Esophagus squamous epithelium (tissue), 5 donors: ENCODE data around the gene CCDC73. TPM values are rescaled to one million over a fixed set of nuclear protein-coding genes. Genes with fewer than 3 reads are reported as not detected.

Experiments
- DNase-seq: peaks from one replicate; lab custom pipeline; 2025; lab: John Stamatoyannopoulos, UW
- H3K27ac ChIP-seq, 4 donors: fragments of 200-600 bp; sonication (generic); one replicate each; pipeline ENCODE4 v1.5.1; 2016 to 2019; ENCODE audit warnings: mild to moderate bottlenecking in 1 of 4
- H3K27me3 ChIP-seq, 4 donors: fragments of 200-600 bp; sonication (generic); 1 replicate in 3 of 4; 2 replicates in 1 of 4; pipeline versions ENCODE4 v1.5.1 to v1.6.0; 2017 to 2021; ENCODE audit warnings: antibody characterized with exemption in 1 of 4
- H3K36me3 ChIP-seq, 3 donors: fragments of 200-600 bp; sonication (generic); one replicate each; pipeline ENCODE4 v1.5.1; 2016 to 2019
- H3K4me1 ChIP-seq, 3 donors: fragments of 200-600 bp; sonication (generic); one replicate each; pipeline ENCODE4 v1.5.1; 2017 to 2019
- H3K4me3 ChIP-seq, 4 donors: fragments of 200-600 bp; sonication (generic); 1 replicate in 3 of 4; 2 replicates in 1 of 4; pipeline ENCODE4 v1.5.1; 2016 to 2019; ENCODE audit warnings: mild to moderate bottlenecking in 2 of 4, moderate library complexity in 1 of 4
- H3K9me3 ChIP-seq, 3 donors: fragments of 200-600 bp; sonication (generic); one replicate each; pipeline ENCODE4 v1.5.1; 2016 to 2019
- CTCF ChIP-seq, 6 experiments: fragments of 450-650 bp in 4 of 6; fragments of 200-600 bp in 2 of 6; sonication (generic) in 2 of 6; IDR thresholded peaks; one replicate each; pipeline ENCODE4 v1.5.1; 2016 to 2019; ENCODE audit warnings: antibody characterized with exemption in 6 of 6, mild to moderate bottlenecking in 4 of 6, moderate library complexity in 4 of 6
- POLR2A ChIP-seq, 4 donors: fragments of 450-650 bp; IDR thresholded peaks; one replicate each; pipeline ENCODE4 v1.6.1; 2017; ENCODE audit warnings: antibody characterized with exemption in 4 of 4, mild to moderate bottlenecking in 4 of 4, moderate library complexity in 3 of 4
- WGBS, 2 donors: methylation state at CpG; one replicate each; pipeline ENCODE4 v1.1.5; 2018; 5-methylcytosine and 5-hydroxymethylcytosine counted together
- intact Hi-C: fragments of 100-400 bp; cut with DNase I; formaldehyde crosslinking; loops from one replicate; pipeline ENCODE4 v1.15.0; 2022
- total RNA-seq, 4 donors: library from RNA; depleted of rRNA; stranded (reverse); fragments of >200 nt; gene quantifications; one replicate each; pipeline ENCODE4 v1.1.0, GENCODE V29; 2016
- donor health status: DM: yes; HTN: yes; CAD: no.

The CCDC73 gene
- under 1 TPM in 1 of 4 donors, not detected in 3; 0.18 TPM for total RNA-seq

DNA sequence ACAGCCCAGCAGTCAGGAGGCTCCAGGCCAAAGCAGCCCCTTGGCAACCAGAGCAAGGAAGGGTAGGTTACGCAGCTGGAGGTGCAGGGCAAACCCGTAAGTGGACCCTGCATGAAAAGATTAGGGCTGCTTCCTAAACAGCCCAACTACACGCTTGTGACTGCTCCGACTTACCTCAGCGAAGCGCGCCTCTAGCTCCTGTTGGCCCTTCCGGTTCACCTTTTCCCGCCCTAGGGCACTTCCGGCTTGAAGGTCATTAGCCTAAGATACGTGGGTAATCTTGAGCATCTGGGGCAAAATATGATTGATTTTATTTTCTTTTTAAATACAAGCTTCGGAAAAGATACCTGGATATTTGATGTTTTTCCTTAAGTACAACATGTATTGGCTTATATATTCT is at the start of gene CCDC73:
TSS of gene CCDC73 (minus strand) at position 224 of the 400 bp plus-strand sequence. CDS start 34,419 bp downstream, outside the sequence.
- no peaks in the 10 kb centered on the region for H3K9me3 ChIP-seq
- no peak within 1 kb of the TSS for H3K4me3 ChIP-seq
- no peak for DNase-seq
- H3K27me3 ChIP-seq: peaks cover 0 to 2% (median 0%) of the 10 kb centered on the region in 4 donors
- H3K27ac ChIP-seq: no peak within 1 kb of the TSS
- no peaks in the 10 kb centered on the region for H3K36me3 ChIP-seq
- TF ChIP-seq CTCF (IDR thresholded peaks at IDR 0.05) (no peak), POLR2A (IDR thresholded peaks at IDR 0.05) (no peak)
- intact Hi-C loops: loop anchor here (10.0 kb wide), 1 partner anchor 460 kb away; no protein-coding TSS in a partner anchor
- H3K4me1 ChIP-seq: peaks cover 0 to 8% (median 3%) of the 10 kb centered on the region in 3 donors
- 88 to 97% methylated on average over 10 to 11 of the region's 12 CpGs for WGBS, 2 donors

GRCh38 chr11:32843544-32843943 is 49.1 kb upstream of the CCDC73 start:
- Histone ChIP-seq H3K27ac (no peak overlapping the region), H3K4me3 (no peak overlapping the region), H3K4me1 (peaks cover 0 to 17% (median 0%) of the 10 kb centered on the region in 3 donors), H3K9me3 (no peaks in the 10 kb centered on the region), H3K27me3 (no peaks in the 10 kb centered on the region), H3K36me3 (peaks cover 0 to 80% (median 0%) of the 10 kb centered on the region in 3 donors)
- no peak for DNase-seq
- intact Hi-C loops: no loop called here
- no peak for TF ChIP-seq CTCF (IDR thresholded peaks at IDR 0.05)
- no peak for TF ChIP-seq POLR2A (IDR thresholded peaks at IDR 0.05)
- WGBS, 2 donors: 61 to 75% methylated on average over 3 of the region's 3 CpGs

DNA sequence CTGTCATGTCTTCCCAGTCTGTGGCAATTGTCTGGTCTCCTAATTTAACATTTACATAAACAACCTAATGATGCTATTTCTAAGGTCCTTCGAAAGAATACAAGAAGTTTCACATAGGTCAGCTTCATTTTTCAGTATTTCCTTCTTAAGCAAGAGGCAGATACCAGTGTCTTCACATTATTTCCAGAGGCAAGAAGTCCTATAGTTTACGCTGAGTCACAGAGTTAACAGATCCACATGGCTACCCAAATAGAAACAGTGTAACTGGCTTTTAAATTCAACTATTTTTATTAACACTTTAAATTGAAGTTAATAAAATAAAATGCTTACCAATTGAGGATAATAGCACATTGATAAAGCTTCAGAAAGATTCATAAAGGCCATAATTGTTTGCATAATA is 46.1 kb upstream of the CCDC73 start:
- Histone ChIP-seq H3K4me3 (no peak overlapping the region), H3K4me1 (peaks cover 0 to 44% (median 11%) of the 10 kb centered on the region in 3 donors), H3K27ac (no peak overlapping the region), H3K27me3 (no peaks in the 10 kb centered on the region), H3K36me3 (peaks cover 0 to 65% (median 0%) of the 10 kb centered on the region in 3 donors), H3K9me3 (no peaks in the 10 kb centered on the region)
- DNase-seq: no peak
- WGBS, 2 donors: 80 to 96% methylated on average over 2 of the region's 2 CpGs
- TF ChIP-seq CTCF (IDR thresholded peaks at IDR 0.05) (no peak), POLR2A (IDR thresholded peaks at IDR 0.05) (no peak)
- intact Hi-C loops: no loop called here

DNA sequence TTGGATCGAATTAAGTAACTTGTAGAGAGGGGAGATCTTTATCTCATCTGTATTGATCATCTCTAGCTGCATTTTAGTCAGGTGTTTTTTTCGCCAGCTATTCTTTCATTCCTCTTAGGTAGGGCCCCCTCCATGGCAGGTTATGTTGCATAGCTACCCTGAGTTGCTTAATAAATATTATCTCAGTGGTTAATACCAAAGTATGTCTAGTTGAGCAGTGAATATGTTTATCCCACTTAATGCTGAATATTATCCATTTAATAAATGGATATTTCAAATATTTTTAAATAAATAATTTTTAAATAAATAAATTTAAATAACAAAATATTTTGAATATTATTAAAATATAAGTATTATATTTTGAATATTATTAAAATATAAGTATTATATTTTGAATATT is 44.8 kb upstream of the CCDC73 start:
- H3K27me3 ChIP-seq: no peaks in the 10 kb centered on the region
- H3K9me3 ChIP-seq: no peaks in the 10 kb centered on the region
- peaks cover 0 to 50% (median 11%) of the 10 kb centered on the region in 3 donors for H3K4me1 ChIP-seq
- TF ChIP-seq CTCF (IDR thresholded peaks at IDR 0.05) (no peak), POLR2A (IDR thresholded peaks at IDR 0.05) (no peak)
- 46 to 49% methylated on average over 2 of the region's 2 CpGs for WGBS, 2 donors
- H3K27ac ChIP-seq: peak overlapping the region in 2 of 4 donors; percentile 22 to 73
- intact Hi-C loops: no loop called here
- H3K4me3 ChIP-seq: no peak overlapping the region
- DNase-seq: no peak
- H3K36me3 ChIP-seq: peaks cover 0 to 67% (median 0%) of the 10 kb centered on the region in 3 donors

DNA sequence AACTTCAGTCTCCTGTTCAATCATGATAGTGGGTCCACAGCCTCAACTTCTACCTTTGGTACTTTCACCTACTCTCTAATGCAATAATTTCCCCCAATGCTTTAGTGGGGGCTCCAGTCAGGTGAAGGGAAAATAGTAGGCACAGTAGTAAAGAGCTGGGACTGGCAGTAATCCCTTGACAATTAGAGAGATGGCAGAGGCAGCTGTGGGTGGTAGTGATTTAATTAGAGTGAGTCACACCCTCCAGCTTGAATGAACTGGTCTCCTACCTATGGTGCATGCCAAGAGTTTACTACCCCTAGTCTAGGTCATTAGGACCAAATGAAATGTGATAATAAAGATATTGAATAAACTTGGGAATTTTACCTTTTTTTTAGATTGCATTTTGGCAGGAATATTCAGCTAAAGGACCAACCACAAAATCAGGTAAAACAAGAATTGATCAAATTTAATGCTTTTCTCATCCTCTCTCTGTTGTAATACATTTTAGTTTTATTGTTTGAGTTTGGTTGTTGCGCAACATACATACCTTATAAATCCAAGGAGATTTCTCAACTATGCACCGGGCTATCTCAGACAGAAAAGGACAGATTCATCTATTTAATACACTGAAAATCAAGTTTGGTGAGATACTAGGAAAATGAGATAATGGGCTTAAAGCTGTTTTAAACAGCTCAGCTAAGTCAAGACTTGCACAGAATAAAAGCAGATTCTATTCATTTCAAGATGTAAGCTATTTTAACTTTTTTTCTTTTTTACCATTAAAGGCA is 44.2 kb upstream of the CCDC73 start:
- intact Hi-C loops: no loop called here
- Histone ChIP-seq H3K4me1 (peaks cover 0 to 50% (median 11%) of the 10 kb centered on the region in 3 donors), H3K9me3 (no peaks in the 10 kb centered on the region), H3K4me3 (no peak overlapping the region), H3K27ac (peak overlapping the region in 3 of 4 donors; percentile 29 to 73 (median 72)), H3K36me3 (peaks cover 0 to 67% (median 0%) of the 10 kb centered on the region in 3 donors), H3K27me3 (no peaks in the 10 kb centered on the region)
- 31 to 47% methylated on average over 2 of the region's 2 CpGs for WGBS, 2 donors
- no peak for TF ChIP-seq CTCF (IDR thresholded peaks at IDR 0.05)
- TF ChIP-seq POLR2A (IDR thresholded peaks at IDR 0.05): no peak
- DNase-seq: no peak
